GM23338 (cell line): ENCODE results near the gene RORC. TPM values are rescaled to one million over a fixed set of nuclear protein-coding genes. Genes with fewer than 3 reads are reported as not detected.
A peak's percentile ranks its signal among the peaks of the same experiment; 100 is the strongest.

ENCODE experiments used
- ATAC-seq: fragments of 200-7000 bp; cut with Tn5 transposase; 3 replicates; pipeline ENCODE4 v1.9.1; 2020
- DNase-seq: peaks from one replicate; pipeline ENCODE4 v3.0.0-alpha.2; 2015; ENCODE audit warnings: low spot score
- H2AFZ ChIP-seq: fragments of 200-600 bp; sonication (generic); 2 replicates; pipeline ENCODE4 v1.8.0; 2016; ENCODE audit warnings: antibody characterized with exemption, mild to moderate bottlenecking, moderate library complexity
- H3F3A ChIP-seq: fragments of 200-600 bp; sonication (generic); replicated peaks from 2 replicates; pipeline ENCODE4 v1.8.0; 2017; ENCODE audit warnings: antibody characterized with exemption, mixed run types, low read depth
- H3K27ac ChIP-seq: fragments of 200-600 bp; sonication (generic); 2 replicates; pipeline ENCODE4 v1.6.1; 2016; ENCODE audit warnings: low read depth
- H3K27me3 ChIP-seq: fragments of 200-600 bp; sonication (generic); 2 replicates; pipeline ENCODE4 v1.8.0; 2016; ENCODE audit warnings: mild to moderate bottlenecking, mixed run types, moderate library complexity; ENCODE audit not compliant: insufficient read depth
- H3K36me3 ChIP-seq: fragments of 200-600 bp; sonication (generic); 2 replicates; pipeline ENCODE4 v1.8.0; 2016; ENCODE audit warnings: mild to moderate bottlenecking; ENCODE audit not compliant: insufficient read depth
- H3K4me1 ChIP-seq: fragments of 200-600 bp; sonication (generic); 2 replicates; pipeline ENCODE4 v1.8.0; 2016; ENCODE audit warnings: mild to moderate bottlenecking, moderate library complexity; ENCODE audit not compliant: insufficient read depth
- H3K4me2 ChIP-seq: fragments of 200-600 bp; sonication (generic); 2 replicates; pipeline ENCODE4 v1.7.1; 2017; ENCODE audit warnings: mixed run types
- H3K4me3 ChIP-seq: fragments of 200-600 bp; sonication (generic); 2 replicates; pipeline ENCODE4 v1.6.1; 2016; ENCODE audit warnings: mixed run types
- H3K79me2 ChIP-seq: fragments of 200-600 bp; sonication (generic); replicated peaks from 2 replicates; pipeline ENCODE4 v1.8.0; 2017; ENCODE audit warnings: mild to moderate bottlenecking; ENCODE audit not compliant: insufficient read depth
- H3K9me2 ChIP-seq: fragments of 200-600 bp; sonication (generic); 2 replicates; pipeline ENCODE4 v1.8.0; 2017; ENCODE audit not compliant: insufficient read depth
- H4K20me1 ChIP-seq: fragments of 200-600 bp; sonication (generic); replicated peaks from 2 replicates; pipeline ENCODE4 v1.8.0; 2017; ENCODE audit warnings: mild to moderate bottlenecking; ENCODE audit not compliant: insufficient read depth
- H3K27ac Mint-ChIP-seq: 2 replicates; pipeline ENCODE4 v1.8.0; 2020; ENCODE audit warnings: inconsistent platforms, mild to moderate bottlenecking, moderate library complexity, mixed read lengths
- H3K27me3 Mint-ChIP-seq: 3 replicates; pipeline ENCODE4 v1.8.0; 2022; ENCODE audit warnings: low read depth, mild to moderate bottlenecking, moderate library complexity, mixed read lengths, inconsistent platforms; ENCODE audit not compliant: insufficient read depth, poor library complexity
- H3K36me3 Mint-ChIP-seq: 3 replicates; pipeline ENCODE4 v1.8.0; 2021; ENCODE audit warnings: low read depth, mild to moderate bottlenecking, inconsistent platforms, moderate library complexity, mixed read lengths
- H3K4me1 Mint-ChIP-seq: 3 replicates; pipeline ENCODE4 v1.8.0; 2020; ENCODE audit warnings: mild to moderate bottlenecking, inconsistent platforms, mixed read lengths
- H3K4me3 Mint-ChIP-seq: 3 replicates; pipeline ENCODE4 v1.8.0; 2021; ENCODE audit warnings: moderate library complexity, mild to moderate bottlenecking, inconsistent platforms, mixed read lengths
- H3K9me3 Mint-ChIP-seq: 3 replicates; pipeline ENCODE4 v1.8.0; 2020; ENCODE audit warnings: moderate library complexity, mild to moderate bottlenecking, inconsistent platforms, mixed read lengths
- EZH2 ChIP-seq: fragments of 200-600 bp; sonication (generic); IDR thresholded peaks from one replicate; pipeline ENCODE4 v1.8.0; 2017; ENCODE audit warnings: antibody characterized with exemption, mild to moderate bottlenecking, low read depth; ENCODE audit not compliant: unreplicated experiment
- NANOG ChIP-seq: IDR thresholded peaks from 2 replicates; pipeline ENCODE4 v1.6.1; 2016; ENCODE audit warnings: antibody characterized with exemption, borderline replicate concordance
- POLR2AphosphoS5 ChIP-seq: IDR thresholded peaks from 2 replicates; pipeline ENCODE4 v1.6.1; 2016; ENCODE audit warnings: antibody characterized with exemption, low read depth
- ZNF331 ChIP-seq: fragments of 250-450 bp; sonication (Bioruptor Pico); IDR thresholded peaks from 2 replicates; pipeline ENCODE4 v1.5.0; 2020; ENCODE audit warnings: low read depth, mild to moderate bottlenecking, moderate library complexity
- polyA plus RNA-seq: library from polyadenylated mRNA; unstranded; fragments of >200 nt; fragmentation: Nextera tagmentation; extraction: Ambion mirVana; gene quantifications from 2 replicates; pipeline ENCODE4 v1.2.1, GENCODE V29; 2016
- total RNA-seq: library from RNA; depleted of rRNA; stranded (reverse); fragments of >200 nt; shearing (Covaris generic); gene quantifications from 2 replicates; pipeline ENCODE4 v1.2.3, GENCODE V29; 2014
- TF ChIP-seq, protein P1 (sequence below): fragments of 250-450 bp; sonication (Bioruptor Pico); IDR thresholded peaks from 2 replicates; pipeline ENCODE4 v1.5.0; 2020; ENCODE audit warnings: mild to moderate bottlenecking, moderate library complexity

The RORC gene
- total and polyA plus RNA-seq, 2 experiments from 2014 or later: 0.29 to 0.97 TPM

DNA sequence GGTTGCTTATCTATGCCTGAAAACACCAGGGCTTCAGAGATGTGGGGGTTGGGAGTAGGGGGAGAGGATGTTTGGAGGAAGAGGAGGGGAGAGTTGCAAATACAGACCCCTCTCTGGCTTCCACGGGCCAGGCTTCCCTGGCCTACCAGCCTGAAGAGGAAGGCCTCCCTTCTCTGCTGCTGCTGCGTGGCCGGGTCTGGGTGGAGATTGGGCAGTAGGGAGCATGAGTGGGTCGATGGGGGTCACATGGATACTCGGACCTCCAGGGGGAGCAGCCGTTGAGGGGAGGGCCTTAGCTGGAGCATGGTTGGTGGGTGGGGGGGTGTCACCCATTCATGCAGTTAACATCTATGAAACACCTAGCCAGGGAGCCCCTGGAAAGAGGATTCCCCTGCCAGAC lies 1.5 kb downstream of the RORC start (continued):
- TF ChIP-seq, protein P1, sequence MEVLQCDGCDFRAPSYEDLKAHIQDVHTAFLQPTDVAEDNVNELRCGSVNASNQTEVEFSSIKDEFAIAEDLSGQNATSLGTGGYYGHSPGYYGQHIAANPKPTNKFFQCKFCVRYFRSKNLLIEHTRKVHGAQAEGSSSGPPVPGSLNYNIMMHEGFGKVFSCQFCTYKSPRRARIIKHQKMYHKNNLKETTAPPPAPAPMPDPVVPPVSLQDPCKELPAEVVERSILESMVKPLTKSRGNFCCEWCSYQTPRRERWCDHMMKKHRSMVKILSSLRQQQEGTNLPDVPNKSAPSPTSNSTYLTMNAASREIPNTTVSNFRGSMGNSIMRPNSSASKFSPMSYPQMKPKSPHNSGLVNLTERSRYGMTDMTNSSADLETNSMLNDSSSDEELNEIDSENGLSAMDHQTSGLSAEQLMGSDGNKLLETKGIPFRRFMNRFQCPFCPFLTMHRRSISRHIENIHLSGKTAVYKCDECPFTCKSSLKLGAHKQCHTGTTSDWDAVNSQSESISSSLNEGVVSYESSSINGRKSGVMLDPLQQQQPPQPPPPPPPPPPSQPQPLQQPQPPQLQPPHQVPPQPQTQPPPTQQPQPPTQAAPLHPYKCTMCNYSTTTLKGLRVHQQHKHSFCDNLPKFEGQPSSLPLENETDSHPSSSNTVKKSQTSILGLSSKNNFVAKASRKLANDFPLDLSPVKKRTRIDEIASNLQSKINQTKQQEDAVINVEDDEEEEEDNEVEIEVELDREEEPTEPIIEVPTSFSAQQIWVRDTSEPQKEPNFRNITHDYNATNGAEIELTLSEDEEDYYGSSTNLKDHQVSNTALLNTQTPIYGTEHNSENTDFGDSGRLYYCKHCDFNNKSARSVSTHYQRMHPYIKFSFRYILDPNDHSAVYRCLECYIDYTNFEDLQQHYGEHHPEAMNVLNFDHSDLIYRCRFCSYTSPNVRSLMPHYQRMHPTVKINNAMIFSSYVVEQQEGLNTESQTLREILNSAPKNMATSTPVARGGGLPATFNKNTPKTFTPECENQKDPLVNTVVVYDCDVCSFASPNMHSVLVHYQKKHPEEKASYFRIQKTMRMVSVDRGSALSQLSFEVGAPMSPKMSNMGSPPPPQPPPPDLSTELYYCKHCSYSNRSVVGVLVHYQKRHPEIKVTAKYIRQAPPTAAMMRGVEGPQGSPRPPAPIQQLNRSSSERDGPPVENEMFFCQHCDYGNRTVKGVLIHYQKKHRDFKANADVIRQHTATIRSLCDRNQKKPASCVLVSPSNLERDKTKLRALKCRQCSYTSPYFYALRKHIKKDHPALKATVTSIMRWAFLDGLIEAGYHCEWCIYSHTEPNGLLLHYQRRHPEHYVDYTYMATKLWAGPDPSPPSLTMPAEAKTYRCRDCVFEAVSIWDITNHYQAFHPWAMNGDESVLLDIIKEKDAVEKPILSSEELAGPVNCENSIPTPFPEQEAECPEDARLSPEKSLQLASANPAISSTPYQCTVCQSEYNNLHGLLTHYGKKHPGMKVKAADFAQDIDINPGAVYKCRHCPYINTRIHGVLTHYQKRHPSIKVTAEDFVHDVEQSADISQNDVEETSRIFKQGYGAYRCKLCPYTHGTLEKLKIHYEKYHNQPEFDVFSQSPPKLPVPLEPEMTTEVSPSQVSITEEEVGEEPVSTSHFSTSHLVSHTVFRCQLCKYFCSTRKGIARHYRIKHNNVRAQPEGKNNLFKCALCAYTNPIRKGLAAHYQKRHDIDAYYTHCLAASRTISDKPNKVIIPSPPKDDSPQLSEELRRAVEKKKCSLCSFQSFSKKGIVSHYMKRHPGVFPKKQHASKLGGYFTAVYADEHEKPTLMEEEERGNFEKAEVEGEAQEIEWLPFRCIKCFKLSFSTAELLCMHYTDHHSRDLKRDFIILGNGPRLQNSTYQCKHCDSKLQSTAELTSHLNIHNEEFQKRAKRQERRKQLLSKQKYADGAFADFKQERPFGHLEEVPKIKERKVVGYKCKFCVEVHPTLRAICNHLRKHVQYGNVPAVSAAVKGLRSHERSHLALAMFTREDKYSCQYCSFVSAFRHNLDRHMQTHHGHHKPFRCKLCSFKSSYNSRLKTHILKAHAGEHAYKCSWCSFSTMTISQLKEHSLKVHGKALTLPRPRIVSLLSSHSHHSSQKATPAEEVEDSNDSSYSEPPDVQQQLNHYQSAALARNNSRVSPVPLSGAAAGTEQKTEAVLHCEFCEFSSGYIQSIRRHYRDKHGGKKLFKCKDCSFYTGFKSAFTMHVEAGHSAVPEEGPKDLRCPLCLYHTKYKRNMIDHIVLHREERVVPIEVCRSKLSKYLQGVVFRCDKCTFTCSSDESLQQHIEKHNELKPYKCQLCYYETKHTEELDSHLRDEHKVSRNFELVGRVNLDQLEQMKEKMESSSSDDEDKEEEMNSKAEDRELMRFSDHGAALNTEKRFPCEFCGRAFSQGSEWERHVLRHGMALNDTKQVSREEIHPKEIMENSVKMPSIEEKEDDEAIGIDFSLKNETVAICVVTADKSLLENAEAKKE (CRISPR knock-in tag): no peak
- TF ChIP-seq ZNF331 (CRISPR knock-in tag): no peak
- no peak for TF ChIP-seq POLR2AphosphoS5

DNA sequence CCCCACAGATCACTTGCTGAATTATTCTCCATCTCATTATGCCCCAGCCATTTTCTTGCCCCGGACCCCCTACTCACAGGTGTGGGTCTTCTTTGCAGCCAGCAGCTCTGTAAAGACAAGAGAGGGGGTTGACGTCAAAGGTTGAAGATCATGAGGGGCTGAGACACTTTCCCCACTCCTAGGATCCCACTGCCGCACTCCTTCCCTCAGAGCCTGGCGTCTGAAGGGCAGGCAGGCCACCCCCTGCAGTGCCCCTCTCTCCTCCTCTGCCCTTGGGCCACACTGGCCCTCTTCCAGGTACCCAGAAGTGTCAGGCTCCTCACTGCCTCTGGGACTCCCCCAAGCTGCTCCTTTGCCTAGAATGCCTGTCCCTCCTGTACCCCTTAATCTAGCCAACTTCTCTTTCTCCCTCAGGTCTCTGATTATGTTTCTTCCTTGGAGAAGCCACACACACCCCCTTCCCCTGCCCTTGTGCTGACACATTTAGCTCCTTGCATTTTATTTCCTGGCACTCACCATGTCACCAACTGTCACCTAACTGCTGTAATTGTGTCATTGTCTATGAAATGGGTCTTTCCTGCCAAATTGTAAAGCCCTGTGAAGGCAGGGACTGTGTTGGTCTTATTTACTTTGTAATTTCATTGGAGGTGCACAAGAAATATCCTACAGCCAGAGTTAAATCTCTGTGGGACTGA lies 2.1 kb downstream of the RORC start:
- ATAC-seq (peak; percentile 29), DNase-seq (no peak)
- Mint-ChIP-seq H3K9me3 (no peaks in the 10 kb centered on the region; the same call in 2 of the 3 replicates), H3K36me3 (no peaks in the 10 kb centered on the region; the same call in 2 of the 3 replicates), H3K27me3 (peaks cover 15% of the 10 kb centered on the region), H3K4me1 (peaks cover 50% of the 10 kb centered on the region), H3K4me3 (peak overlapping the region; percentile 36), H3K27ac (no peak overlapping the region; the same call in 1 of the 2 replicates)
- TF ChIP-seq NANOG (no peak), EZH2 (no peak)
- Histone ChIP-seq H3K9me2 (no peaks in the 10 kb centered on the region), H4K20me1 (no peaks in the 10 kb centered on the region), H3K4me2 (peak overlapping the region; percentile 83), H3K79me2 (no peaks in the 10 kb centered on the region), H3K4me3 (peak overlapping the region; percentile 45), H3F3A (no peaks in the 10 kb centered on the region; the same call in 1 of the 2 replicates), H2AFZ (peak overlapping the region; percentile 93), H3K27ac (no peak overlapping the region), H3K4me1 (peaks cover 44% of the 10 kb centered on the region), H3K27me3 (no peaks in the 10 kb centered on the region), H3K36me3 (no peaks in the 10 kb centered on the region)
